Progenitor cell of endocrine pancreas (in vitro differentiated cells): Measurements from ENCODE around the gene CR1L. TPM values are rescaled to one million over a fixed set of nuclear protein-coding genes. Genes with fewer than 3 reads are reported as not detected.
"Not testable (repeated sequence)": the region's sequence is repeated elsewhere in the genome, so short reads cannot be mapped to it uniquely, and the experiment has no call there.

Experiments used
- DNase-seq: peaks from one replicate; pipeline ENCODE4 v3.0.0; 2021; ENCODE audit warnings: low spot score; ENCODE audit not compliant: unreplicated experiment
- H3K27ac Mint-ChIP-seq: 2 replicates; pipeline ENCODE4 v1.8.0; 2021; ENCODE audit warnings: mild to moderate bottlenecking, moderate library complexity, mixed read lengths
- H3K27me3 Mint-ChIP-seq: 2 replicates; pipeline ENCODE4 v1.8.0; 2021; ENCODE audit warnings: mixed read lengths
- H3K36me3 Mint-ChIP-seq: 2 replicates; pipeline ENCODE4 v1.8.0; 2022; ENCODE audit warnings: mixed read lengths; ENCODE audit not compliant: insufficient read depth
- H3K4me1 Mint-ChIP-seq: 2 replicates; pipeline ENCODE4 v1.8.0; 2021; ENCODE audit warnings: low read depth, mixed read lengths
- H3K4me3 Mint-ChIP-seq: 2 replicates; pipeline ENCODE4 v1.8.0; 2021; ENCODE audit warnings: low read depth, mild to moderate bottlenecking, moderate library complexity, mixed read lengths
- H3K9me3 Mint-ChIP-seq: 2 replicates; pipeline ENCODE4 v1.8.0; 2021; ENCODE audit warnings: low read depth, mixed read lengths
- total RNA-seq: library from RNA; stranded (reverse); gene quantifications from 2 replicates; pipeline ENCODE4 v1.2.1, GENCODE V29; 2021
- TF ChIP-seq, protein P1 (sequence below): fragments of 200-600 bp; sonication (generic); IDR thresholded peaks from one replicate; pipeline ENCODE4 v1.5.0; 2021; ENCODE audit warnings: antibody characterized with exemption, mild to moderate bottlenecking; ENCODE audit not compliant: unreplicated experiment

Gene CR1L
- total RNA-seq, 1 donor from 2014 or later = not detected

DNA sequence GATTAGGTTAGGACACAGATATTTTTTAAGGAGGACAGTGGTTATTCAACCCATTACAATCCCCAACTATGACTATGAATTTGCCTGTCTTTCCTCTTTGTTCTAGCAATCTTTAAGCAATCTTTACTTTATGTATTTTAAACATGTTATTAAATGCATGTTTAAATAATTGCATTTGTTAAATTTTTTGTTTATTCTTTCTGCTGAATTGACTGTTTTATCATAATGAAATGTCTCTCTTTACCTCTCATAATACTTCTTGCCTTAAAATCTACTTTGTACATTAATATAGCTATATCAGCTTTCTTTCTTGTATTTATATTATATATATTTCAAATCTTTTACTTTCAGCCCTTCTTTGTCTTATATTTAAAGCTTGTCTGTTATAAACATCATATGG lies 46.1 kb downstream of the CR1L start:
- Mint-ChIP-seq H3K36me3 (no peaks in the 10 kb centered on the region), H3K4me1 (no peaks in the 10 kb centered on the region), H3K27me3 (no peaks in the 10 kb centered on the region), H3K4me3 (no peak overlapping the region), H3K27ac (no peak overlapping the region), H3K9me3 (no peaks in the 10 kb centered on the region)
- TF ChIP-seq, protein P1, sequence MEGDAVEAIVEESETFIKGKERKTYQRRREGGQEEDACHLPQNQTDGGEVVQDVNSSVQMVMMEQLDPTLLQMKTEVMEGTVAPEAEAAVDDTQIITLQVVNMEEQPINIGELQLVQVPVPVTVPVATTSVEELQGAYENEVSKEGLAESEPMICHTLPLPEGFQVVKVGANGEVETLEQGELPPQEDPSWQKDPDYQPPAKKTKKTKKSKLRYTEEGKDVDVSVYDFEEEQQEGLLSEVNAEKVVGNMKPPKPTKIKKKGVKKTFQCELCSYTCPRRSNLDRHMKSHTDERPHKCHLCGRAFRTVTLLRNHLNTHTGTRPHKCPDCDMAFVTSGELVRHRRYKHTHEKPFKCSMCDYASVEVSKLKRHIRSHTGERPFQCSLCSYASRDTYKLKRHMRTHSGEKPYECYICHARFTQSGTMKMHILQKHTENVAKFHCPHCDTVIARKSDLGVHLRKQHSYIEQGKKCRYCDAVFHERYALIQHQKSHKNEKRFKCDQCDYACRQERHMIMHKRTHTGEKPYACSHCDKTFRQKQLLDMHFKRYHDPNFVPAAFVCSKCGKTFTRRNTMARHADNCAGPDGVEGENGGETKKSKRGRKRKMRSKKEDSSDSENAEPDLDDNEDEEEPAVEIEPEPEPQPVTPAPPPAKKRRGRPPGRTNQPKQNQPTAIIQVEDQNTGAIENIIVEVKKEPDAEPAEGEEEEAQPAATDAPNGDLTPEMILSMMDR = no peak
- no peak for DNase-seq

DNA sequence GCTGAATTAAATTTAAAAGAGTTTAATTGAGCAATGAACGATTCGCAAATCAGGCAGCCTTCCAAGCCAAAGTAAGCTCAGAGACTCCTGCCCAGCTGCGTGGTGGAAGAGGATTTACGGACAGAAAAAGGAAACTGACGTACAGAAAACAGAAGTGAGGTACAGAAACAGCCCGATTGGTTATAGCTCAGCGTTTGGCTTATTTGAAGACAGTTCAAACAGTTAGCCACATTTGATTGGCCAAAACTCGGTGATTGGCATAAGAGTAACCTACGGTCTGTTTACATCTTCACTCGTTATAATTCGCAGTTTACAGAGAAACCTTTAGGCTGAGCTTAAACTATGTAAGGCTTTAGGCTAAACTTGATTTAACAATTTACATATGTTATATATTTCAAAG lies 46.9 kb downstream of the CR1L start:
- Mint-ChIP-seq H3K4me3 (no peak overlapping the region), H3K36me3 (no peaks in the 10 kb centered on the region), H3K9me3 (no peaks in the 10 kb centered on the region), H3K4me1 (no peaks in the 10 kb centered on the region), H3K27ac (peak overlapping the region; percentile 56), H3K27me3 (no peaks in the 10 kb centered on the region)
- DNase-seq = no peak
- TF ChIP-seq, protein P1 = no peak

DNA sequence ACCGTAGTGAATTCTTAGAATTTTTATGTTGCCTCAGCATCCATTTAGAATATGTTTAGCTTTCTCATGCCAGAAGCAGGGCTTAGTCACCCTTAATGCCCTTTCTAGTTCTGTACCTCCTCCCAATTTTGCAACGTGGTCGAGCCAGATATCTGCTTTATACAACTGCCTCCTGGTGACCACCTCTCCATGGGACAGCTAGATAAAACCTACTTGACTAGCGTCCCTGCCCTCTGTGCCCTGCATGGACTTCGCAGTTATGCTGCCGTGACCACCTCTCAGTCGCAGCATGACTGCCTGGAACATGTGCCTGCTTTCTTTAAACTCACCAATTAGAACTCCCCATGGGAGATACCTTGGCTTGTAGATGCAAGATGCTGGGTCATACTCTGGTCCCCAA lies 47.4 kb downstream of the CR1L start:
- H3K36me3 Mint-ChIP-seq, DNase-seq, H3K27me3 Mint-ChIP-seq, H3K4me1 Mint-ChIP-seq, H3K9me3 Mint-ChIP-seq, H3K27ac Mint-ChIP-seq, H3K4me3 Mint-ChIP-seq: not testable (repeated sequence)

DNA sequence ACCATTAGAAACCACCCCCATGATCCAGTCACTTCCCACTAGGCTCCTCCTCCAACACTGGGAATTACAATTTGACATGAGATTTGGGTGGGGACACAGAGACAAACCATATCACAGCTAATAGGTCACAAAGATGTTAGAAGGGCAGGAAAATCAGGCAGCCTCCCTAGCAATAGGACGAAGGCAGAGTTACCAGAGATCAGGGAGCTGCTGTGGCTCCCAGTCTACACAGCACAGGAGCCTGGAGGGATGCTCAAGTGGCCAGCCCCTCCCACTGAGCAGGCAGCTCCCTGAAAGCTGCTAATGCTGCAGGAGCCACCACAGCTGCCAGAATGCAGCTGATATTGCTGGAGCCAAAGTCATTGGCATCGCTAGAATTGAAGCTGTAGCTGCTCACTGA lies 51.0 kb downstream of the CR1L start:
- H3K36me3 Mint-ChIP-seq = no peaks in the 10 kb centered on the region
- no peak overlapping the region for H3K27ac Mint-ChIP-seq
- no peak for DNase-seq

DNA sequence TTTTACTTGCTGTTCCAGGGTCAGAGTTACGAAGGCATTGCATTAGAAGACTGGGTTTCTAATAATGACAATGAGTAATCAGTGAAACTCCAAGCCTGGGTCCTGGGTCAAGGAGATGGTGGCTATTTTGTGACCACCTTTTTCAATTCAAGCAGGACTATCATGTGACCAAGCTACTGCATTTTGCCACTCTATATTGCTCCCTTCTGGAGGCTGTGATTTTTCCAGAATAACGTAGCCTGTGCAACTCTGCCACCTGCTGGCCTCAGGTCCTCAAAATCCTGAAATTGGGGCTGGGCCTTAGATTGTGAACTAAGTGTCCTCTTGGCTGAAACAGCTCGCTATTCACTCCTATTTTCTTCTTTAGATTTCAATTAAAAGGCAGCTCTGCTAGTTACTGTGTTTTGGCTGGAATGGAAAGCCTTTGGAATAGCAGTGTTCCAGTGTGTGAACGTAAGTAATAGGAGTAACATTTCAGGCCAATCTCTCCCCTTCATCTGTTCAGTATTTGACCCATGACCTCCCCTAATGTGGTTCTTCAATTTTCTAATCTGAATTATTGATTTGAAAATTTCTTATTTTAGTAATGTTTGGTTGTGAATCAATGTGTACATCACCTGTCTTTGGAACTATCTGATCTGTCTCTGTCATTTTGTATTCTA lies 54.0 kb downstream of the CR1L start:
- TF ChIP-seq, protein P1 = peak; percentile 65
- Mint-ChIP-seq H3K36me3 (no peaks in the 10 kb centered on the region), H3K9me3 (no peaks in the 10 kb centered on the region), H3K4me1 (no peaks in the 10 kb centered on the region), H3K27me3 (no peaks in the 10 kb centered on the region), H3K4me3 (no peak overlapping the region), H3K27ac (peak overlapping the region; percentile 54)
- DNase-seq = peak; percentile 17

More for the DNA sequence above, 51.0 kb downstream of the CR1L start:
- Mint-ChIP-seq H3K4me1 (no peaks in the 10 kb centered on the region), H3K4me3 (no peak overlapping the region), H3K9me3 (no peaks in the 10 kb centered on the region), H3K27me3 (no peaks in the 10 kb centered on the region)
- TF ChIP-seq, protein P1 = no peak

DNA sequence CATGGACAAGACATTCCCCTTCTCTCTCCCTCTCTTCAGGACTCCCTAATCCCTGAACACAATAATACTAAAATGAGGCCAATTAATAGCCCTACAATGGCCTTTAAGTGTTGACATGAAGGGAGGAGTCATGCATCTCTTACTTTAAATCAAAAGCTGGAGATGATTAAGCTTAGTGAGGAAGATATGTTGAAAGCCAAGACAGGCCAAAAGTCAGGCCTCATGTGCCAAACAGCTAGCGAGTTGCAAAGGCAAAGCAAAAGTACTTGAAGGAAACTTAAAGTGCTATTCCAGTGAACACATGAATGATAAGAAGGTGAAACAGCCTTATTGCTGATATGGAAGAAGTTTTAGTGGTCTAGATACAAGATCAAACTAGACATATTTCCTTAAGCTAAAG lies 57.4 kb downstream of the CR1L start:
- no peak overlapping the region for H3K27ac Mint-ChIP-seq
- no peak for DNase-seq
- TF ChIP-seq, protein P1 = no peak
- H3K4me1 Mint-ChIP-seq = no peaks in the 10 kb centered on the region
- no peaks in the 10 kb centered on the region for H3K9me3 Mint-ChIP-seq
- no peak overlapping the region for H3K4me3 Mint-ChIP-seq
- H3K27me3 Mint-ChIP-seq = no peaks in the 10 kb centered on the region
- no peaks in the 10 kb centered on the region for H3K36me3 Mint-ChIP-seq
